ENCODE results near the gene MYBPHL. TPM values are rescaled to one million over a fixed set of nuclear protein-coding genes. Genes with fewer than 3 reads are reported as not detected.

The MYBPHL gene
- total and polyA plus RNA-seq, 12 donors = 0.23 to 2.7 (median 0.51) TPM; not detected in 1

- WGBS, 2 donors = 95 to 96% methylated on average over 32 of the region's 32 CpGs
- TF ChIP-seq CTCF (IDR thresholded peaks at IDR 0.05) = no peak
- H3K27ac ChIP-seq = no peak overlapping the region
- ATAC-seq (no peak), DNase-seq (no peak)
- no peaks in the 10 kb centered on the region for H3K36me3 ChIP-seq
- peaks cover 0 to 27% (median 8%) of the 10 kb centered on the region in 7 donors for H3K27me3 ChIP-seq
- peaks cover 10 to 39% (median 24%) of the 10 kb centered on the region in 9 donors for H3K4me1 ChIP-seq
- H3K9me3 ChIP-seq = no peaks in the 10 kb centered on the region
- no peak overlapping the region for H3K4me3 ChIP-seq
- intact Hi-C loops (cut with DNase I) = no loop called here
Measured at GRCh38 chr1:109251277-109252166, 55.3 kb downstream of the MYBPHL start.

DNA sequence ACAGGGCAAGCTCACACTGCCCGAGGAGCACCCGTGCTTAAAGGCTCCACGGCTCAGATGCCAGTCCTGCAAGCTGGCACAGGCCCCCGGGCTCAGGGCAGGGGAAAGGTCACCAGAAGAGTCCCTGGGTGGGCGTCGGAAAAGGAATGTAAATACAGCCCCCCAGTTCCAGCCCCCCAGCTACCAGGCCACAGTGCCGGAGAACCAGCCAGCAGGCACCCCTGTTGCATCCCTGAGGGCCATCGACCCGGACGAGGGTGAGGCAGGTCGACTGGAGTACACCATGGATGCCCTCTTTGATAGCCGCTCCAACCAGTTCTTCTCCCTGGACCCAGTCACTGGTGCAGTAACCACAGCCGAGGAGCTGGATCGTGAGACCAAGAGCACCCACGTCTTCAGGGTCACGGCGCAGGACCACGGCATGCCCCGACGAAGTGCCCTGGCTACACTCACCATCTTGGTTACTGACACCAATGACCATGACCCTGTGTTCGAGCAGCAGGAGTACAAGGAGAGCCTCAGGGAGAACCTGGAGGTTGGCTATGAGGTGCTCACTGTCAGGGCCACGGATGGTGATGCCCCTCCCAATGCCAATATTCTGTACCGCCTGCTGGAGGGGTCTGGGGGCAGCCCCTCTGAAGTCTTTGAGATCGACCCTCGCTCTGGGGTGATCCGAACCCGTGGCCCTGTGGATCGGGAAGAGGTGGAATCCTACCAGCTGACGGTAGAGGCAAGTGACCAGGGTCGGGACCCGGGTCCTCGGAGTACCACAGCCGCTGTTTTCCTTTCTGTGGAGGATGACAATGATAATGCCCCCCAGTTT, 56.1 kb downstream of the MYBPHL start:
- DNase-seq (no peak), ATAC-seq (no peak)
- no peaks in the 10 kb centered on the region for H3K9me3 ChIP-seq
- TF ChIP-seq CTCF (IDR thresholded peaks at IDR 0.05) = no peak
- peaks cover 0 to 27% (median 8%) of the 10 kb centered on the region in 7 donors for H3K27me3 ChIP-seq
- H3K4me1 ChIP-seq = peaks cover 10 to 39% (median 24%) of the 10 kb centered on the region in 9 donors
- H3K4me3 ChIP-seq = peak overlapping the region in 7 of 10 donors; percentile 44 to 62 (median 55)
- intact Hi-C loops (cut with DNase I) = no loop called here
- no peaks in the 10 kb centered on the region for H3K36me3 ChIP-seq
- 92 to 93% methylated on average over 33 of the region's 33 CpGs for WGBS, 2 donors
- no peak overlapping the region for H3K27ac ChIP-seq

- peaks cover 0 to 27% (median 8%) of the 10 kb centered on the region in 7 donors for H3K27me3 ChIP-seq
- TF ChIP-seq CTCF (IDR thresholded peaks at IDR 0.05) = no peak
- whole genome bisulfite sequencing, 2 donors = 3% methylated on average over 60 to 80 of the region's 80 CpGs
- peaks cover 10 to 31% (median 21%) of the 10 kb centered on the region in 9 donors for H3K4me1 ChIP-seq
- peak in 2 of 8 donors; percentile 3 to 16 for ATAC-seq
- no peaks in the 10 kb centered on the region for H3K36me3 ChIP-seq
- DNase-seq = no peak
- H3K4me3 ChIP-seq = peak overlapping the region in 9 of 10 donors; percentile 44 to 77 (median 57)
- H3K27ac ChIP-seq = no peak overlapping the region
- intact Hi-C loops (cut with DNase I) = no loop called here
- no peaks in the 10 kb centered on the region for H3K9me3 ChIP-seq
Measured at GRCh38 chr1:109249654-109250401, 57.0 kb downstream of the MYBPHL start.

Data from heart right ventricle (tissue), 16 donors.